GM19468 (cell line): ENCODE measurements around the gene JCHAIN.
"Not testable (repeated sequence)": the region's sequence is repeated elsewhere in the genome, so short reads cannot be mapped to it uniquely, and the experiment has no call there.

ENCODE experiments used
- ATAC-seq: cut with Tn5 transposase; IDR thresholded peaks from one replicate; pipeline ENCODE4 v1.9.1; 2021; ENCODE audit warnings: mild to moderate bottlenecking, moderate library complexity, moderate number of reproducible peaks; ENCODE audit not compliant: unreplicated experiment; ENCODE audit errors: extremely low read depth

The JCHAIN gene

DNA sequence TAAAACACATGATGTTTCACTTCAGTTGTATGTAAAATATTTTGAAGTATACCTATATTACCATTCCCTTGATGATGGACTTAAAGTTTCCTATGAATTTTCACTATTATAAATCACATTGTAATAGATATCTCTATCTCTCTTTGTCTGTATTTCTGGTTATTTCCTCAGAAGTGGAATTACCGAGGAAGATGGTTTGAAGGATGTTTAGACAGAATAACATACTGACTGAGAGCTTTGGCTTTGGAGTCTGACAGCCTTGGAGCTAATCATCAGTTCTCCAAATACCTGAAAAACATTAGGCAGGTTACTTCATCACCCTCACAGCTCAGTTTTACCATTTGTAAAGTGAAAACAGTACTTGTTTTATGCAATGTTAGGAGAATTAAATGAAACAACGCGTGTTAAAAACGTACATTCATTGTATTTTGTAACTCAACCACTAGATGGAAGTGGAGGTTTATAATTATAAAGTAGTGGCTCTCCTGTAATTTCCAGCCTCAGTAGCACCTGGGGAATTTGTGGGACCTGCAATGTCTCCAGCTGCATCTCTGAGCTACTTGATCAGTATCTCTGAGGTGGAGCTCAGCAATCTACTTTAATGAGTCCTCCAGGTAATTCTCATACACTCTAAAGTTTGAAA is 14.3 kb downstream of the JCHAIN start:
- no peak for ATAC-seq

- not testable (repeated sequence) for ATAC-seq
Observed at GRCh38 chr4:70650741-70651140, 15.6 kb downstream of the JCHAIN start.

- no peak for ATAC-seq
Observed at GRCh38 chr4:70640192-70640591, 26.1 kb downstream of the JCHAIN start.

DNA sequence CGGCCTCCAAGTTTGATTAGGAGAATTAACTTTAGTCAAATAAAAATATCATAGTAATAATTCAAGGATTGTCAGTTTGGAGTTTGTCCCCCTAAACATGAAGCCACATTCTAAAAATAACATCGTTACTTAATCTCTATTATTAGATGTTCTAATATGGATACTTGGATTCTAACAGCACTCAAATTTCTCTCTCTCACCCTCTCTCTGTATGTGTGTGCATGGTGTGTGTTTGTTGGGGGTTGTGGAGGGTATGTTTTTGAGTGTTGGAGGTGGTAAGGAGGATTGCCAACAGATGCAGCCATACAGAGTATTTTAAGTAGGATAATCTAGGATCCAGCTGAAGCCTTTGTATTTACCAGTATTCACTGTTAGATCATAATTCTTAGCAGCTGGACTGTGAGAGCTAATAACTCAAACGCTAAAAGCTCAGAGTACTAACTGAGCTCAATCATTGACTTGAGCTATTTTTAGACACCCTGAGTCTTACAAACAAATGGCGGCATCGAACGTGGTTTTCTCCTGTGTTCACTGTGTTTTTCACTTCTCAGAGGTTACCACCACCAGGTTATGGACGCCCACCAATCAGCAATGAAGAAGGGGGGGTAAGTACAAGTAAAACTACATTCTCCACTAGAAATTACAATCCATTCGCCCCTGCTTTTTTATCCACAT is 28.9 kb downstream of the JCHAIN start:
- no peak for ATAC-seq

DNA sequence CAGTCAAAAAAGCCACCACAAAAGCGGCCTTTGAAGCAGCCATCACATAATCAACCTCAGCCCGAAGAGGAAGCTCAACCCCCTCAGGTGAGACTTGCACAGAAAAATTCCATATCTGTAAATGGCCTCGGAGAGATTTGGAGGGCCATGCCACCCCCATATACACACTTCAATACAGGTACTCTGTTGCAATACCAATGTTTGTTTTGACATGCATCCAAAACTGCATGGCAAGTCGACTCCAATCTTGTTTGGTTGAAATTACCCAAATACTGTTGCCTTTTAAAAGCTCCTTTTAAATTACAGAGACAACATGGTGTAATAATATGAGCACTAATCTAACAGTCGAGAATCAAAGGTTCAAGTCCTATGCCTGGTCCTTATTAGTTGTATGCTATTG is 31.8 kb downstream of the JCHAIN start:
- no peak for ATAC-seq

DNA sequence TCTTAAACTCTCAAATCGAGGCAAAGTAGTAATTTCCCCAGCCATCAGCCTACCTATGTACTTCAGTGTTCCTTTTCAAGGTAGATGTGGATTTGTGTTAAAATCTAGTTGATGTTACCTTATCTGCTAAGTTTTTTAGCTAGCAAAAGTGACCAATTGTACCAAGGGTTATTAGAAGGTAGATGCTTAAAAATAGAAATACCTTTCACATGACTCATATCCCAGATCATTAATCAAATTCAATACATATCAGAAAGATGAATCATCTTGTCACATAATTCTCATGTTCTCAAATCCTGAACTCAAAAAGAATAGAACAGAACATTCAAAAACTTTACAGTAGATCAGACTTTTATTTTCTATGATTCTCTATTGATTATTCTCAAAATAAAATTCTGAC is 34.3 kb downstream of the JCHAIN start:
- no peak for ATAC-seq

- ATAC-seq = no peak
Observed at GRCh38 chr4:70630162-70630561, 36.1 kb downstream of the JCHAIN start.

- ATAC-seq = no peak
Observed at GRCh38 chr4:70629469-70630090, 36.7 kb downstream of the JCHAIN start.

DNA sequence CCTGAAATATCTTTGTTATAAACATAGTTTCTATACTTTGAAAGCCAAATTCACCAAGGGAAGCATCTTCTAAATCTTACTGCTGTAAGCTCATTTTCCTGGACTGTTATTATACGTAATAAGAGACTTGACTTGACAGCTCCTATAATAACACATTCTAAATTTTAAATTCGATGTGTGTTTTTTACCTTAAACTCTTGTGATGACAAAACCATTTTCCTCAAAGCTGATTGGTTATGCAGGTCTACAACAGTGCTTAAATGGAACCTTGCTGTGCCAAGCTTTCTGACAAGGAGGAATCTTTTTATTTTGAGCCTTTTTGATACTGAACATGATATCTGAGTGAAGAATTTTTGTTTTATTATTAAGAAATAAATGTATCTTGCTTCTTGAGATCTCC is 37.9 kb downstream of the JCHAIN start, which contains the start of gene ENAM:
TSS of gene ENAM (plus strand) at position 301 of the 400 bp plus-strand sequence. CDS start 757 bp downstream, outside the sequence.
- no peak for ATAC-seq

GRCh38 chr4:70627620-70628019 is 38.7 kb downstream of the JCHAIN start:
- ATAC-seq = no peak

DNA sequence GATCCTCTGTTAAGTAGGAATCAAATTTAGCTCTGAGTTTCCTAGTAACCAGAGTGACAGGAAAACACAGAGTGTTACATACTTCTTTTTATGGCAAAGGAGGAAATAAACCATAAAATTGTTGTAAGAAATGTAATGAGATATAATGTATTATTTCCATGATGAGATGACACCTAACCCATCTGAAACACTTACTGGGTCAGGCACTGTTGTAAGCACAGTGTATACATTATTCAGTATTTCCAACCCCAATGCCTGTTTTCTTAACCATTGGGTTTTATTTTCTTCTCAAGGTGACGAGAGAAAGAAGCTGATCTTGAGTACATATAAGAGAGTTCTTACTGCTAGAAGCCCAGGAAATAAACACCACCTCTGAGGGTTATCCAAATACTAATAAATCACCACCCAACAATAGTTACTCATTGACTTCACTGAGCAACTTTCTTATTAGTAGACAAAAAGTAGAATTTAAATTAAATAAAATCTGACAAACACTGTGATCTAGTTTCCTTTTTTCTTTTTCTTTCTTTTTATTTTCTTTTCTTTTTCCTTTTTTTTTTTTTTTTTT is 42.0 kb downstream of the JCHAIN start:
- no peak for ATAC-seq

DNA sequence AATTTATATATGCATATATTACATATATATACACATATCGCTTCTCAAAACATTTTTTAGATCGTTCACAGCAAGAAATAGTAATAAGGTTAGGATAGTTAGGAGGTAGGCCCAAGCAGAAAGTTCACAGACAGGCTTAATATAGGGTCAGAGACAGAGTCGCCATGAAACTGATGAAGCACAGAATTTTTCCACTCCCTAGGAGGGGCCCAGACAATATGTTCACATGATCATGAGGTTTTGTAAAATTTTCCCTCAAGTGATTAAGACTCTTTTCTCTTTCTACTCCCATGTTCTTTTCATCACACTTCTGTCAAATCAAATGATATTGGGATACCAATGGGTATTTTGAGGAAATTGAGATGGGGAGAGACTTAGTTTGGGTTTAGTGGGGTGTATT is 43.0 kb downstream of the JCHAIN start:
- ATAC-seq = no peak

- ATAC-seq = no peak
Observed at GRCh38 chr4:70619778-70620177, 46.5 kb downstream of the JCHAIN start.

GRCh38 chr4:70619288-70619687 is 47.0 kb downstream of the JCHAIN start:
- ATAC-seq = no peak

- ATAC-seq = no peak
Observed at GRCh38 chr4:70614184-70614555, 52.1 kb downstream of the JCHAIN start.

DNA sequence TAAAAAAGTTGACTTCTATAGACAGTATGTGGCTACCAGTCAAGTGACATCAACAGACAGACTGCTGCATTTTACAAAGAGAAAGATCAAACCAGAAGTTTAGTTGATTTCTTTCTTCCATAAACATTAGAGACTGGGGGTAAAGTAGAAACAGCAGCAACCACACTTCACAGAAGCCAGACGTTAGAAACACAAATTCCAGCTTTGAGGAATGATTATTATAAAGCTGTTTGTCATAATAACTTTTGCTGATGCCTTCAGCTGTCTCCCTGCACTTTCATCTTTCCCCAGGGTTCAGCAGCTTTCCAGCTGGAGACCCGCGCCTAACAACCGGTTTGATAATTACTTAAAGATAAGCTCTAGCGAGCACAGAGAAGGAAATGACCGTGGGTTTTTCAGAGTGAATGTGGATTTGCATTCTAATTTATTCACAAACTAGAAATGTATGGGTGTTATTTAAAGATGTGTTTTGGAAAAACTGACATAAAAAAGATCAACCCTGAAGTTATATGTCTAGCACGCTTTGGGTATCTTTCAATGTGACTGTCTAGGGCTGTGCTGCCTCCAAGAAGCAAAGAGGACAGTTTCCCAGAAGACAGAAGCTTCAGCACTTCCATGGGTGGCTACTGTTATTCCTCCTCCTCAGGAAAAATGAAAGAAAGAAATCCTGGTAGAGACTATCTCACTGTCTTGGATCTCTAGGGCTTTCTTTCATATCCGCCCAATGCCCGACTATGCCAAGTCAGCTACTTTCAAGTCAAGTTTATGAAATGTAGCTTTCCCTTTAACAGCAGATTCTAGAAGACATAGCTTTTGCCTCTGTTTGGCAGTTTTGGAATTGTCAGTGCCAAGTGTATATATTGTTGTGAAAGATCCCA is 52.8 kb downstream of the JCHAIN start:
- ATAC-seq = peak; percentile 59

GRCh38 chr4:70608324-70608723 is 58.0 kb downstream of the JCHAIN start:
- ATAC-seq = no peak

GRCh38 chr4:70607334-70607853 is 58.9 kb downstream of the JCHAIN start:
- ATAC-seq = no peak

GRCh38 chr4:70606459-70606858 is 59.8 kb downstream of the JCHAIN start:
- ATAC-seq = no peak
